ENCODE data around the gene SASS6.
A peak's percentile ranks its signal among the peaks of the same experiment; 100 is the strongest.

SASS6 gene

GRCh38 chr1:100164216-100164615 is 31.5 kb upstream of the SASS6 start:
- H3K9me3 ChIP-seq: no peaks in the 10 kb centered on the region
- H3K36me3 ChIP-seq: no peaks in the 10 kb centered on the region
- H3K27me3 ChIP-seq: no peaks in the 10 kb centered on the region
- TF ChIP-seq CTCF (IDR thresholded peaks at IDR 0.05; ENCODE audit: low read depth, low read length): no peak
- no peaks in the 10 kb centered on the region for H3K4me1 ChIP-seq
- peak; percentile 15 for DNase-seq
- no peak overlapping the region for H3K4me3 ChIP-seq (ENCODE audit: low read depth, low read length)

GRCh38 chr1:100162881-100163280 is 30.2 kb upstream of the SASS6 start:
- Histone ChIP-seq H3K27me3 (no peaks in the 10 kb centered on the region), H3K4me1 (no peaks in the 10 kb centered on the region), H3K36me3 (no peaks in the 10 kb centered on the region), H3K4me3 (ENCODE audit: low read depth, low read length) (no peak overlapping the region), H3K9me3 (no peaks in the 10 kb centered on the region)
- DNase-seq: no peak
- no peak for TF ChIP-seq CTCF (IDR thresholded peaks at IDR 0.05; ENCODE audit: low read depth, low read length)

GRCh38 chr1:100152271-100152670 is 19.5 kb upstream of the SASS6 start:
- TF ChIP-seq CTCF (IDR thresholded peaks at IDR 0.05; ENCODE audit: low read depth, low read length): no peak
- Histone ChIP-seq H3K9me3 (no peaks in the 10 kb centered on the region), H3K4me1 (no peaks in the 10 kb centered on the region), H3K36me3 (peaks cover 3% of the 10 kb centered on the region; the same call in 1 of the 2 replicates), H3K4me3 (ENCODE audit: low read depth, low read length) (no peak overlapping the region), H3K27me3 (no peaks in the 10 kb centered on the region)
- DNase-seq: no peak

- peaks cover 3% of the 10 kb centered on the region; the same call in 1 of the 2 replicates for H3K36me3 ChIP-seq
Observed at GRCh38 chr1:100151679-100152078, 18.9 kb upstream of the SASS6 start.

GRCh38 chr1:100147875-100148274 is 15.1 kb upstream of the SASS6 start:
- H3K9me3 ChIP-seq: no peaks in the 10 kb centered on the region
- no peak overlapping the region for H3K4me3 ChIP-seq (ENCODE audit: low read depth, low read length)
- DNase-seq: no peak
- no peaks in the 10 kb centered on the region for H3K4me1 ChIP-seq
- no peaks in the 10 kb centered on the region for H3K27me3 ChIP-seq
- TF ChIP-seq CTCF (IDR thresholded peaks at IDR 0.05; ENCODE audit: low read depth, low read length): no peak
- peaks cover 35% of the 10 kb centered on the region for H3K36me3 ChIP-seq

More at GRCh38 chr1:100151679-100152078, 18.9 kb upstream of the SASS6 start:
- Histone ChIP-seq H3K27me3 (no peaks in the 10 kb centered on the region), H3K9me3 (no peaks in the 10 kb centered on the region), H3K4me3 (ENCODE audit: low read depth, low read length) (no peak overlapping the region), H3K4me1 (no peaks in the 10 kb centered on the region)
- DNase-seq: no peak
- TF ChIP-seq CTCF (IDR thresholded peaks at IDR 0.05; ENCODE audit: low read depth, low read length): no peak

- Histone ChIP-seq H3K9me3 (no peaks in the 10 kb centered on the region), H3K4me1 (no peaks in the 10 kb centered on the region), H3K4me3 (ENCODE audit: low read depth, low read length) (no peak overlapping the region), H3K36me3 (peaks cover 41% of the 10 kb centered on the region), H3K27me3 (no peaks in the 10 kb centered on the region)
- DNase-seq: no peak
- TF ChIP-seq CTCF (IDR thresholded peaks at IDR 0.05; ENCODE audit: low read depth, low read length): no peak
Observed at GRCh38 chr1:100146958-100147357, 14.2 kb upstream of the SASS6 start.
